HG03521 (cell line): ENCODE measurements around the gene KIF2A.
A peak's percentile ranks its signal among the peaks of the same experiment; 100 is the strongest.
"Not testable (repeated sequence)": the region's sequence is repeated elsewhere in the genome, so short reads cannot be mapped to it uniquely, and the experiment has no call there.

Experiments used
- ATAC-seq: cut with Tn5 transposase; IDR thresholded peaks from one replicate; pipeline ENCODE4 v1.9.1; 2021; ENCODE audit warnings: mild to moderate bottlenecking, moderate library complexity; ENCODE audit not compliant: unreplicated experiment

KIF2A gene

DNA sequence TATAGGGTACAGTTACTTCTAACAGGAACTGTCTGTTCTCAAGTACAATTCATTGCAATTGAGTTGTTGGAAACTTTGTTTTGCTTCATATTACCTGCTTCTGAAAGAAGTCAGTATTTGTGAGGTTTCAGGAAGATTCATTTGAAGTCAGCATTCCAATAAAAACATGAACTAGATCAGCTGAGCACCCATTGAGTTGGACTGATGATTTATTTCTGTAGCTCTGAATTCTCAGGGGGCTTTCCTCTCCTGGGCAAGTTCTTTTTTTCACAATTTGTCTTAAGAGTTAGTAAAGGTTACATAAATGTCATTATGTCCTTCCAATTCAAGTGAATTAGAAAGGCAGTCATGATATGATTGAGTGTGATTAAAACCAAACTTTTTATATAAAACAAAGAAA, 16.2 kb upstream of the KIF2A start:
- no peak for ATAC-seq

DNA sequence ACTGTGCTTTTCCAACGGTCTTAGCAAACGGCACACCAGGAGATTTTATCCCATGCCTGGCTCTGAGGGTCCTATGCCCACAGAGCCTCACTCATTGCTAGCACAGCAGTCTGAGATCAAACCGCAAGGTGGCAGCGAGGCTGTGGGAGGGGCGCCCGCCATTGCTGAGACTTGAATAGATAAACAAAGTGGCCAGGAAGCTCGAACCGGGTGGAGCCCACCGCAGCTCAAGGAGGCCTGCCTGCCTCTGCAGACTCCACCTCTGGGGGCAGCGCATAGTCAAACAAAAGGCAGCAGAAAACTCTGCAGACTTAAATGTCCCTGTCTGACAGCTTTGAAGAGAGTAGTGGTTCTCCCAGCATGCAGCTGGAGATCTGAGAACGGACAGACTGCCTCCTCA, 14.2 kb upstream of the KIF2A start:
- not testable (repeated sequence) for ATAC-seq

DNA sequence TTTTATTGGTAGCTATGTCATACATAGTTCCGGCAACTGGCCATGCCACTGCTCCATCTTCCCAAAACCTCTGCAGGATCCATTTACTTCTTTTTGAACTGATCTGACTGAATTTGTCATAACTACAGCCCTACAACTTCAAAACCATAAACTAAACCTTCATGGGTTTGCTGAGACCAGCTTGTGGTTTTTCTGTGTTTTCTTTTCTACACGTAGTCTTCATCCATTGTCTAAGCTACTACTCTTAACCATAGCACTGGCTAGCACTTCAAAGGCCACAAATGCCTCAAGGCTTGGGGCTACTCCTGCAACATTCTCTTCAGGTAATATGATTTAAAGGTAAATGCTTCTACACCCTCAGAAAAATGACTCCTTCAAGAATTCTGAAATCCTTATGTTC, 9.0 kb upstream of the KIF2A start:
- no peak for ATAC-seq

DNA sequence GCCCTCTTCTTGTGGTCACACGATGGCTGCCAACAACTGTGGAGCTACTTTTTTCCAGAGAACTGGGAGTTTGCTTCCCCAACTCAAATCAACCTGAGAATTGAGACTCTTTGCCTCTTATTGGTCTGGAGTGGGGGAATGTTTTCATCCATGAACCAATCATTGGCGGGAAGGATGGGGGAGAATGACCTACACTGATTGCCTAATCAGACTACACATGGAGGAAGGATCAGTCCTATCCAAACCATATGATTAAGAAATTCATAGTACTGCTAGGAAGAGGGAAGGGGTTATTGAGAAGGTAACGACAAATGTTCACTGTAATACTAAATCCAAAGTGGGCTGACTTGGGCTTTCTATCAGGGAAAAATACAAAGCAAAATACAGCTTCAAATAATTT, 7.9 kb upstream of the KIF2A start:
- no peak for ATAC-seq

- ATAC-seq = no peak
Measured at GRCh38 chr5:62299101-62299500, 6.9 kb upstream of the KIF2A start.

GRCh38 chr5:62299600-62299999, 6.4 kb upstream of the KIF2A start:
- no peak for ATAC-seq

DNA sequence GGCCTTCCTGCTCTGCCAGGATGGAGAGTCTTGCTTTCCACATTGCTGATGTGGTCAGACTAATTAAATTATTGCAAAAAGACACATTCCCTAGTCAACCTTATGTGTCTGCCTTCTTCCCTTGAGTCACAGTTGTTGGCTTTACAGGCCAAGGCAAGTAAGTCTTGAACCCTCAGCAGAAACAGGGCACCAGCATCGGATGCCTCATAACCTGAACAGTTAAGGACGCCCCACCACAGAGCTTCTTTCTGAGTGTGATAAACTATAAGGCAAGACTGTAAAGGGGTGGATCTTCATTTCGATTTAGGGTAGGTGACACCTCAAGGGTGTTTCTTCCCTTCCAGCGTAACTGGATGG, 670 bp upstream of the KIF2A start:
- no peak for ATAC-seq

DNA sequence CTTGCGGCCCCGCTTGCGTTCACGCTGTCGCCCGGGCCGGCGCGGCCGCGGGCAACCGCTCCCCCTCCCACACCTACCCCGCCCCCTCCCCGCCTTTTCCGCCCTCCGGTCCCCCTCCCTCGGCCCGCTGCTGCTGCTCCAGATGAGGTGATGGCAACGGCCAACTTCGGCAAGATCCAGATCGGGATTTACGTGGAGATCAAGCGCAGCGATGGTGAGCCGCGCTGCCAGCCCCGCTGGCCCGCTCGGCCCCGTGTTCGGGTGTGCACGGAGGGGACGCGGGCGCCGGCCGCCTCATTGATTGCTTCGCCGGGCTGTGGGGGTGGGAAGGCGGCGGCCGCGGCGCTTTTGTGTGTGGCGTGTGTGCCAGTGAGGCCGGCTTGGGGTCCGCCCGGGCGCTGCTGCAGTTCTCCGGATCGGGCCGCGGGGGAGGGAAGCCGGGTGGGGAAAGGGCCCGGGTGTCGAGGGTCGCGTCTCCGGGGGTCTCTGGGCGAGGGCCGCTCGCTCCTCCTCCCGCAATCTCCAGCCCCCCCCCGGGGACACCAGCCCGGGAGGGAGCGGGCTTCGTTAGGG, 403 bp downstream of the KIF2A start:
- ATAC-seq = peak; percentile 26

DNA sequence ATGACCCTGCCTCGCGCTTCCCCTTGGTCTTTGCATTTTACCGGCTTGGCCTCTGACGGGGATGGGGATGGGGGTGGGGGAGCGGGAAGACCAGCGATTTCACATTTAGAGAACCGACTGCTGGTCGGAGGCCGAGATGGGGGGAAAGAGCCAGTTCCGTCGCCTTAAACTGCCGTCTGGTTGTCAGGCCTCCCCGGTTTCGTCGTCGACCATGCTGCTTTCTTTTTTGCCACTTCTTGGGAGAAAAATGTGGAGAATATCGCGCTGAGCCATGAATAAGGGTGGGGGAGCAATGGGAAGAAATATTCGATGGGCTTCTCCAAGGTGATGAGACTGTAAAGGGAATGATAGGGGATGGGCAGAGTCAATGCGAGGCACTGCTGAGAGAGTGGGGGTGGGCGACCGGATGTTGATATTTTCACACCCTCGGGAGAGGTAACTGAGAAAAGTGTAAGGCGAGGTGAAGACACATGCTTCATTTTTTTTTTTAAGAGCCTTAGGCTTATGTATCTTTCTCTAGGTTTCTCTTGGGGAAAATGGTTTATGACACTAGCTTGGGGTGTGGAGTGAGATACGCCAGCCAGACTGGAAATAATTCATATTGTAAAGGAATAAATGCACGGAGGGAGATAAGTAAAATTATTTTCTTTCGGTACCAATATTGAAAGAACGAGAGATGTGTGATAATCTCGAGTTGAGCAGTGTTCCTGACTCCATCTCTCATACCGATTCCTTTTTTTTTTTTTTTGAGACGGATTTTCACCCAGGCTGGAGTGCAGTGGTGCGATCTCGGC, 1.1 kb downstream of the KIF2A start:
- no peak for ATAC-seq

- ATAC-seq = no peak
Measured at GRCh38 chr5:62308439-62308838, 2.4 kb downstream of the KIF2A start.

GRCh38 chr5:62309107-62309506, 3.1 kb downstream of the KIF2A start:
- ATAC-seq = no peak

DNA sequence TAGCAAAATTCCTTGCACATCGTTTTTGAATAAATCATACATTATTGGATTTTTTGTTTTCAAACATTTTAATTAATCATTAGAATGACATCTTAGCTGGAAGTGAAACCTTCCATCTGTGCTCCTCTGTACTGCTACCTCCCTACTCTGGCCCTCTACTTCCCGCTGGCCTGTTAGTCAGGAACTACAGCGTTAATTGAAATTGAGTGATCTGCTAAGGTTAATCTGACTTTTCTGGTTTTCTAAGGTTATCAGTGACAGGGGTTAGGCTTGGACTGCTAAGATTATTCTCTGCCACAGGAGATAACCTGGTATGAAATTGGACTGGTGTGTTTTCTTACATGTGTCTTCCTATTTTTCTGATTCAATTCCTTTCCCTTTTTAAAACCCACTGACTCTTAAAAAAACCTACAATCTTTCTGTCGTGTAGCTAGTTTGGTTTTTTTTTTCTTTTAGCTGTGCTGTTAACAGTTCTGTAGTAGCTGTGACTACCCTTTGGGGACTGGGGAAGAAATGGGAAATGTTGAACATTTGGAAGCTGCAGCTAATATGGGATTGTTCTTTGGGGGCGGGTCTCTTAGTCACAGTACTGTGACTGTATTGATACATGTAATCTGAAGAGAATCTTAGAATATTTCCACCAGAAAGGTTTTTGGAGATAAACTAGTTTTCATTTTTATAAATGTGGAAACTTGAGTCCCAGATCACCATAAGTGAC, 4.6 kb downstream of the KIF2A start:
- ATAC-seq = no peak

DNA sequence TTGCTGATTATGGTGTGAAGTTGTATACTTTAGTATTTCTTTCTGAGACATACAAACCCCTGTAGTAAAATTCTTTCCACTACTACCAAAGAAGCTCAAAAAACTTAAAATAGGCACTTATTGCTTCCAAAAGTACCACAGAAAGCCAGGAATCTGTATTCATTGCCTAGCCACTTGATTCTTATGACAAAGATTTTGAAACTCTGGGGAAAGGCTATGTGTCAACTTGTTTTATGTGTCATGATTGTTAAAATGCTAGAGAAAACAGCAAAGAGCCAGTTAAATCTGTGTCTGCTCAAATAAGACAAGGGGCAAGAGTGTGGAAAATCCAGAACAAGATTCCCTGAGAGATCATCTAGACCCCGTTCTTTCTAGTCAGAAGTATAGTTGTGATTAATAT, 6.0 kb downstream of the KIF2A start:
- no peak for ATAC-seq

DNA sequence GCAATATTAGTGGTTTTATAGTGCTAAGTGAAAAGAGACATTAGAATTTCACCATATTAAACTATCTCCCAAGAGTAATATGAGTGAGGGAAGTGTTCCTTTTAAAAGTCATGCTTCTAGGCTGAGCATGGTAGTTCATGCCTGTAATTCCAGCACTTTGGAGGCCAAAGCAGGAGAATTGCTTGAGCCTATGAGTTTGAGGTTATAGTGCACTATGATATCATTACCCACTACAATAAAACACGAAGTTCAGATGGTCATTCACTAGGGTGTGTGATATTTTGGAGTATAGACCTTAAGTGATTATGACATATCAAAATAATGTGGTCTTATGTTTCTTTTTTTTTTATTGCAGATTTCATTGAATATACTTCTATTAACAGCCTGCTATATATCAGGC, 6.7 kb downstream of the KIF2A start:
- no peak for ATAC-seq

DNA sequence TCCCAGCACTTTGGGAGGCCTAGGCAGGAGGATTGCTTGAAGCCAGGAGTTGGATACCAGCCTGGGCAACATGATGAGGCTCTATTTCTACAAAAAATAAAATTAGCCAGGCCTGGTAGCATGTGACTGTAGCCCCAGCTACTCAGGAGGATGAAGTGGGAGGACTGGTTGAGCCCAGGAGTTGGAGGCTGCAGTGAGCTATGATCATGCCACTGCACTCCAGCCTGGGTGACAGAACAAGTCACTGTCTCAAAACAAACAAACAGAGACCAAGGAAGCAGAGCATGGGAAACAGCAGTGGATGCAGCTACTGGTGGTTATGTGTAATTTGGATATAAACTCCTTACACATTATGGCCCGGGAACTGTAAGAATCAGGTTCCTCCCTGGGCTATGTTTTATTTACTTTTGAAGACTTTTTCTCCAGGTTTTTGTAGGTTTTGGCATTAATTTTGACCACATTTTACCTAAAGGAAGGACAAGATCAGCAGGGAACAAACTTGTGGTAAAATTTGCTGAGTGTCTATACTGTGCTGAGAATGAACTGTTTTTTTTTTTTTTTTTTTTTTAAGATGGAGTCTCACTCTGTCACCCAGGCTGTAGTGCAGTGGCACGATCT, 8.3 kb downstream of the KIF2A start:
- ATAC-seq = no peak

GRCh38 chr5:62315376-62316175, 9.6 kb downstream of the KIF2A start:
- no peak for ATAC-seq

DNA sequence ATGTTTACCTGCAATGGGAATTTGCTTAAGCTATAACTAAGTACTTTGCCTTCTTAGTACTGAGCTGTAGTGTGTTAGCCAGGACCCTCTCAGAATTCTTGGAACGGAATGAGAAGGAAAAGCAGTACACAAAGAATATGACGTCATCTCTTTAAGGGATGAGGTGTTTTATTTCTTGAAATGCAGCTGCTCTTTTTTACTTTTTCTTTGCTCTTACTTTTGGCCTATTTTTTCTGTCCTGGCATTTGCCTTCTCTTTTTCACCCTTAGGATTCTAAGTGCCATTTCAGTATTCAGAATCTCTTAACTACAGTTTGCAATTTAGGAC, 10.1 kb downstream of the KIF2A start:
- ATAC-seq = no peak

GRCh38 chr5:62317810-62318209, 11.8 kb downstream of the KIF2A start:
- no peak for ATAC-seq

DNA sequence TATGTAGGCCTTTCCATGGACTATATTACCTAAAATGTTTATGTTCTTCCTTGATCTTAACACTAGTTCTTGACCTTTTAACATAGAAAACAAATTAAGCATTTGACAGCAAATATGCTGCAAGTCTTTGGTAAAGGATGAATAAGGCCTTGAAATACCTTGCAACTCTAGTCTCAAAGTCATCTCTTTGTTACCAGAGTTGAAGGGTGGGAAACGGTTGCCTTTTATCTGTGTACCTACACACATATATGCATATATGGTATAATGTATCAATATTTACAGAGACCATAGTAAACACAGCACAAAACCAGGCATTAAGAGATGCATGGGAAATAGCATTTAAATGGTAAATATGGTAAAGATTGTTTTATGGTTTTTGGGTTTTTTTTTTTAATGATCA, 16.5 kb downstream of the KIF2A start:
- no peak for ATAC-seq

DNA sequence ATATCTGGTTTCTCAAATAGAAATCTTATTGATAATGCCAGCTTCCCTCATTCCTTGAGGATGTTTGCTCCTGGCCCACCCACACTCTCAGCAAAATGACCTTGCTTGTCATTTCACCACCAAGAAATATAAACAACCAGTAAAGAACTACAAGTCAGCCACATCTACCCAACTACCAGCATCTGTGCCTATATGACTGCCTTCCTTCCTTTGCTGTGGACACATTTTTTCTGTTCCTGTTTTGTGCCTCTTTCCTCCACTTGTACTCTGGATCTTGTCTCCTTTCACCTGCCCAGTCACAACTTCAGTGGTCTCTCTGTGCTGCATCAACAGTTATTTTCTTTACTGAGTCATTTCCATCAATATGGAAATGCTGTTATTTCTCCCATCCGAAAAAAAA, 20.3 kb downstream of the KIF2A start:
- ATAC-seq = peak; percentile 61

DNA sequence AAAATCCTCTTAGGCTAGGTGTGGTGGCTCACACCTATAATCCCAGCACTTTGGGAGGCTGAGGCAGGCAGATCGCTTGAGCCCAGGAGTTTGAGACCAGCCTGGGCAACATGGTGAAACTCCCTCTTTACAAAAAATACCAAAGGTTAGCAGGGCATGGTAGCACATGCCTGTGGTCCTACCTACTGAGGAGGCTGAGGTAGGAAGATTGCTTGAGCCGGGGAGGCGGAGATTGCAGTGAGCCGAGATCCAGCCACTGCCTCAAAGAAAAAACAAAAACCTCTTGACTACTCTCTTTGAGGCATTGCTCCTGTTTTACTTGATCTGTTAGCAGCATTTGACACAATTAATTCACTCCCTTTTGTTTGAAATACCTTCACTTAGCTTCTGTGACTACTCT, 20.7 kb downstream of the KIF2A start:
- no peak for ATAC-seq
